ENCODE measurements around the gene ARHGEF1.

ARHGEF1 gene

DNA sequence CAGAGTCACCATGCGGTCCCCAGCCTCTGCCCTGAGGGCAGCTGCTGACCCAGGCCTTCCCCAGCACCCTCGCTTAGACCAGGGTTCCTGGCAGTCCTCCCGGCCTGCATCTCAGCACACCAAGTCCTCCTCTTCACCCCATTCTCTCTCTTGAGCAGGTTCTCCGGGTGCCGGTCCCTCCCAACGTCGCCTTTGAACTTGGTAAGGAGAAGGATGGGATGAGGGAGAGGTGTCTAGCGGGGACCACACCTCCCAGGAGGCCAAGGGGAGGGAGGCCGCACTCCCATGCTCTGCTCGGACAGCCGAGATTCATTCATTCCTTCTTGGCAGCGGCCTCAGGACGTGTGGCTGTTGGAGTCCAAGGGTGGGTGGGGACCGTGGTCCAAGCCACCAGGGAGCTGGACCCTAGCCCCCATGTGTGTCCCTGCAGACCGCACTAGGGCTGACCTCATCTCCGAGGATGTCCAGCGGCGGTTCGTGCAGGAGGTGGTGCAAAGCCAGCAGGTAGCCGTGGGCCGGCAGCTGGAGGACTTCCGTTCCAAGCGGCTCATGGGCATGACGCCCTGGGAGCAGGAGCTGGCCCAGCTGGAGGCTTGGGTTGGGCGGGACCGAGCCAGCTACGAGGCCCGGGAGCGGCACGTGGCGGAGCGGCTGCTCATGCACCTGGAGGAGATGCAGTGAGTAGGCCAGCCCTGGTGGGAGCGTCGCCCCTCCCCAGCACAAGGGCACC, 9.4 kb downstream of the ARHGEF1 start:
- TF ChIP-seq, protein P1, sequence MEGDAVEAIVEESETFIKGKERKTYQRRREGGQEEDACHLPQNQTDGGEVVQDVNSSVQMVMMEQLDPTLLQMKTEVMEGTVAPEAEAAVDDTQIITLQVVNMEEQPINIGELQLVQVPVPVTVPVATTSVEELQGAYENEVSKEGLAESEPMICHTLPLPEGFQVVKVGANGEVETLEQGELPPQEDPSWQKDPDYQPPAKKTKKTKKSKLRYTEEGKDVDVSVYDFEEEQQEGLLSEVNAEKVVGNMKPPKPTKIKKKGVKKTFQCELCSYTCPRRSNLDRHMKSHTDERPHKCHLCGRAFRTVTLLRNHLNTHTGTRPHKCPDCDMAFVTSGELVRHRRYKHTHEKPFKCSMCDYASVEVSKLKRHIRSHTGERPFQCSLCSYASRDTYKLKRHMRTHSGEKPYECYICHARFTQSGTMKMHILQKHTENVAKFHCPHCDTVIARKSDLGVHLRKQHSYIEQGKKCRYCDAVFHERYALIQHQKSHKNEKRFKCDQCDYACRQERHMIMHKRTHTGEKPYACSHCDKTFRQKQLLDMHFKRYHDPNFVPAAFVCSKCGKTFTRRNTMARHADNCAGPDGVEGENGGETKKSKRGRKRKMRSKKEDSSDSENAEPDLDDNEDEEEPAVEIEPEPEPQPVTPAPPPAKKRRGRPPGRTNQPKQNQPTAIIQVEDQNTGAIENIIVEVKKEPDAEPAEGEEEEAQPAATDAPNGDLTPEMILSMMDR (conservative IDR thresholded peaks at IDR 0.05; ENCODE audit: low read depth, low read length) = no peak
- no peak for DNase-seq (ENCODE audit: low read depth)
- no peak overlapping the region for H3K4me3 ChIP-seq (ENCODE audit: low read depth, low read length)

DNA sequence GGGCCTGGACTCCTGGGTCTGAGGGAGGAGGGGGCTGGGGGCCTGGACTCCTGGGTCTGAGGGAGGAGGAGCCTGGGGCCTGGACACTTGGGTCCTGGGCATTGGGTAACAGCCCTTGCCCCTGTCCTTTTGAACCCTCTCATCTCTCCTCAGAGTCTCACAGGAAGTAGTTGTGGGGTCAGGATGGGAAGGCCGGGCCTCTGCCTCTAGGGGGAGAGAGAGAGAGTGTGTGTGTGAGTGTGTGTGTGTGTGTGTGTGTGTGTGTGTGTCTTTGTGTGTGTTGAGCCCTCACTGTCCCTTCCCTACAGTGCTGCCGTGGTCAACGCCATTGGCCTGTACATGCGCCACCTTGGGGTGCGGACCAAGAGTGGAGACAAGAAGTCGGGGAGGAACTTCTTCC, 10.9 kb downstream of the ARHGEF1 start:
- peak; percentile 46 for DNase-seq (ENCODE audit: low read depth)
- no peak overlapping the region for H3K4me3 ChIP-seq (ENCODE audit: low read depth, low read length)
- TF ChIP-seq, protein P1 (conservative IDR thresholded peaks at IDR 0.05; ENCODE audit: low read depth, low read length) = peak; percentile 39

DNA sequence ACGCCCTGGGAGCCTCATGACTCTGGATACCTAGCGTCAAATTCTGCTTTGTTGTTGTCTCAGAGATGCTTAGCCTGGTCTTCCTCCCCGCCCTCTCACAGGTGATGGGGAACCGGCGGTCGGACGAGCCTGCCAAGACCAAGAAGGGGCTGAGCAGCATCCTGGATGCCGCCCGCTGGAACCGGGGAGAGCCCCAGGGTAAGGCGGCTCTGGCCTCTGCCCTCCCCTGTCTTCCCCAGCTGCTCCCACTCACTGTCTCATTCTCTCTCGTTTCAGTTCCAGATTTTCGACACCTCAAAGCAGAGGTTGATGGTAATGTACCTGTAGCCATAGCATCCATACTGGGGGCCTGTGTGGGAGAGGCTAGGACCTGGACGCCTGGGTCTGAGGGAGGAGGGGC, 11.4 kb downstream of the ARHGEF1 start:
- H3K4me3 ChIP-seq (ENCODE audit: low read depth, low read length) = no peak overlapping the region
- TF ChIP-seq, protein P1 (conservative IDR thresholded peaks at IDR 0.05; ENCODE audit: low read depth, low read length) = no peak
- no peak for DNase-seq (ENCODE audit: low read depth)

DNA sequence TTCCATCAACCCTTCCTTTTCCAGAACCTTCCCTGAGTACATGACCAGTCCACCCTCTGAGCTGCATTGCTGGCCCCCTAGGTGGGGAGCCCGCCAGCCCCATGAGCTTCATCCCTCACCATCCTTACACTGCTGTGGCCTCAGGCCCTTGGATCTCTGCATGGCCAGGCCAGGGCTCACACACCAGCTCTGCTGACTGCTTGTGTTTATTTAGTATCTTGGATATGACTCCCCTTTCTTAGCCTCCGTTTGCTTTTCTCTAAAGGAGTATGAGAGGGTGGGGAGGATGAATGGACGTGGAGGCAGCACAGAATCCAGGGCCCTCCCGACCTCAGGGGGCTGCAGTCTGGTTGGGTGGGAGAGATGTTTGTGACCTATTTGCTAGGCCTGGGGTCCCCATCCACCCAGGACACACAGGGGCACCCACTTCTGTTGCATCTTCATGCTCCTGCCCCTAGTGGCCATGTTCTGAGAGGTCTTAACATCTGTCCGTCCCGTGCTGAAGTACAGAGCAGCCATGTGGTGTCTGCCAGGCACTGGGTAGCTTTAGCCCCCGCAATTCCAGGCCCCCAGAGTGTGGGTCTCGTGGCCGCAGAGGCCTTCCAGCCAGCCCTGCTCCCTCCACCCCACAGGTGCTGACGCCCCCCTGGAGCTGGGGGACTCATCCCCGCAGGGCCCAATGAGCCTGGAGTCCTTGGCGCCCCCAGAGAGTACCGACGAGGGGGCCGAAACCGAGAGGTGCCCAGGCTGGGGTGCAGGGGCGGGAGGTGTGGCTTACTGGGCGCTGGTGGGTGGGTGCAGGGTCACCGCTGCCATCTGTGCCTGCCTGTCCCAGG, 13.0 kb downstream of the ARHGEF1 start:
- DNase-seq (ENCODE audit: low read depth) = peak; percentile 33
- TF ChIP-seq, protein P1 (conservative IDR thresholded peaks at IDR 0.05; ENCODE audit: low read depth, low read length) = peak; percentile 51
- no peak overlapping the region for H3K4me3 ChIP-seq (ENCODE audit: low read depth, low read length)

DNA sequence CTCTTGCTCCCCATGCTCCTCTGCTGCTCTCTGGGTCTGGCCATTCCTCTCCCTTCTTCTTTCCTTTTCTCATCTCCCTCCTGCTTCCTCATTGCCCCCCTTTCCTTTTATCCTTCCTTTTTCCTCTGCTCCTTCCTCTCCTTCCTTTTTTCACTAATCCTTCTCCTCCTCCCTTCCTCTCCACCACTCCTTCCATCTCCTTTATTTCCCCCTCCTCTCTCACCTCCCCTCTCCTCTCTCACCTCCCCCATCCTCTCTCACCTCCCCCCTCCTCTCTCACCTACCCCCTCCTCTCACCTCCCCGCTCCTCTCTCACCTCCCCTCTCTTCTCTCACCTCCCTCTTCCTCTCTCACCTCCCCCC, 13.6 kb downstream of the ARHGEF1 start:
- no peak overlapping the region for H3K4me3 ChIP-seq (ENCODE audit: low read depth, low read length)
- DNase-seq (ENCODE audit: low read depth) = no peak
- TF ChIP-seq, protein P1 (conservative IDR thresholded peaks at IDR 0.05; ENCODE audit: low read depth, low read length) = no peak

DNA sequence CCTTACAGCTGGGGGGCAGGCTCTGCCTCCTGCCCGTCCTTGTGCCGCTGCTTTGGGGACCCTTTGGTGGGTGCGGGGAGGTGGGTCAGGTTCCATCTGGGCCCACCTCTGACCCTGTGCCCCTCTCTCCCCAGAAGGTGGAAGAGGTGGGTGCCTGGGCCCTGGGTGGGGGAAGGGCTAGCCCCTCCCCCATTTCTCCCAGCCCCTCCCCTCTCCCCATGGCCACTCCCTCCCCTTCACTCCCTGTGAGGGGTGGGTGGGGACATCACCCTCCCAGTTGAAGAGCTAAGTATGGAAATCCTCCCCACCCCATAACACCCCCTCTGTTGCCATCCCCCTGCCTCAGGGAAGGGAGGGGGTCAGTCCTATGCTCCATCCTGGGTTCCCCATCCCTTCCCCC, 14.2 kb downstream of the ARHGEF1 start:
- TF ChIP-seq, protein P1 (conservative IDR thresholded peaks at IDR 0.05; ENCODE audit: low read depth, low read length) = no peak
- no peak for DNase-seq (ENCODE audit: low read depth)
- H3K4me3 ChIP-seq (ENCODE audit: low read depth, low read length) = no peak overlapping the region

Data from choroid plexus epithelial cell (primary cell).